GM12801 (cell line): ENCODE data around the gene MICALL2.

Experiments used
- TF ChIP-seq, protein P1 (sequence below): IDR thresholded peaks from one replicate; pipeline ENCODE4 v1.5.1; 2011; ENCODE audit warnings: control low read depth; ENCODE audit not compliant: insufficient read length; ENCODE audit errors: extremely low read depth

MICALL2 gene

GRCh38 chr7:1433128-1433920 lies 25.9 kb downstream of the MICALL2 start:
- TF ChIP-seq, protein P1, sequence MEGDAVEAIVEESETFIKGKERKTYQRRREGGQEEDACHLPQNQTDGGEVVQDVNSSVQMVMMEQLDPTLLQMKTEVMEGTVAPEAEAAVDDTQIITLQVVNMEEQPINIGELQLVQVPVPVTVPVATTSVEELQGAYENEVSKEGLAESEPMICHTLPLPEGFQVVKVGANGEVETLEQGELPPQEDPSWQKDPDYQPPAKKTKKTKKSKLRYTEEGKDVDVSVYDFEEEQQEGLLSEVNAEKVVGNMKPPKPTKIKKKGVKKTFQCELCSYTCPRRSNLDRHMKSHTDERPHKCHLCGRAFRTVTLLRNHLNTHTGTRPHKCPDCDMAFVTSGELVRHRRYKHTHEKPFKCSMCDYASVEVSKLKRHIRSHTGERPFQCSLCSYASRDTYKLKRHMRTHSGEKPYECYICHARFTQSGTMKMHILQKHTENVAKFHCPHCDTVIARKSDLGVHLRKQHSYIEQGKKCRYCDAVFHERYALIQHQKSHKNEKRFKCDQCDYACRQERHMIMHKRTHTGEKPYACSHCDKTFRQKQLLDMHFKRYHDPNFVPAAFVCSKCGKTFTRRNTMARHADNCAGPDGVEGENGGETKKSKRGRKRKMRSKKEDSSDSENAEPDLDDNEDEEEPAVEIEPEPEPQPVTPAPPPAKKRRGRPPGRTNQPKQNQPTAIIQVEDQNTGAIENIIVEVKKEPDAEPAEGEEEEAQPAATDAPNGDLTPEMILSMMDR = no peak

DNA sequence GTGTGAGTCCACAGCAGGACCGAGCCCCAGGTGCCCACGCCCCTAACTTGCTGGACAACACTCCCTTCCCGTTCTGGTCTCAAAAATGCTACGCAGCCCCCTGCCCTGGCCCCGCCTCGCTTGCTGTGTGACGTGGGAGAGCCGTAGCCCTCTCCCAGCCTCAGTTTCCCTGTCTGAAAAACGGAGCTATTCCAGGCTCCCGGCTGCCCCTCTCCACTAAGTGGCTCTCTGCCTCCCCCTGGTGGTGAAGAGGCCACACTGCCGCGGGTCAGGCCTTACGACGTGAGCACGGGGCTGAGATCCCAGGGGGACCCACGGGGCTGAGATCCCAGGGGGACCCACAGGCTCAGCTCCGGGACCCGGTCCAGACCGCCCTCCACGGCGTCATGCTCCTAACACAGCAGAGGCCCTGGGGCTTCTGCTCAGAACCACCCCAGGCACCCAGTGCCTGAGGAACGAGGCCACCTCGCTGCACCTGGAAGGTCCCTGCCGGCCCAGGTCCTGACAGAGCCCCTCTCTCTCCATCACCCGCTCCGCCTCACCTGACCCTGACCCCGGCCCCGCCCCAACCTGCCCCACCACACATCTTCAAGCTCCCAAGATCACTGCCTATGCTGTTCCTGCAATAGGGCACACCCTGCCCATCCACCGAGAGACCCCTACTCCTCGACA lies 26.7 kb downstream of the MICALL2 start:
- TF ChIP-seq, protein P1 = peak; percentile 15

GRCh38 chr7:1431634-1432380 lies 27.5 kb downstream of the MICALL2 start:
- TF ChIP-seq, protein P1 = no peak

GRCh38 chr7:1431226-1431625 lies 28.0 kb downstream of the MICALL2 start:
- TF ChIP-seq, protein P1 = no peak

GRCh38 chr7:1430056-1430845 lies 29.0 kb downstream of the MICALL2 start:
- TF ChIP-seq, protein P1 = no peak

DNA sequence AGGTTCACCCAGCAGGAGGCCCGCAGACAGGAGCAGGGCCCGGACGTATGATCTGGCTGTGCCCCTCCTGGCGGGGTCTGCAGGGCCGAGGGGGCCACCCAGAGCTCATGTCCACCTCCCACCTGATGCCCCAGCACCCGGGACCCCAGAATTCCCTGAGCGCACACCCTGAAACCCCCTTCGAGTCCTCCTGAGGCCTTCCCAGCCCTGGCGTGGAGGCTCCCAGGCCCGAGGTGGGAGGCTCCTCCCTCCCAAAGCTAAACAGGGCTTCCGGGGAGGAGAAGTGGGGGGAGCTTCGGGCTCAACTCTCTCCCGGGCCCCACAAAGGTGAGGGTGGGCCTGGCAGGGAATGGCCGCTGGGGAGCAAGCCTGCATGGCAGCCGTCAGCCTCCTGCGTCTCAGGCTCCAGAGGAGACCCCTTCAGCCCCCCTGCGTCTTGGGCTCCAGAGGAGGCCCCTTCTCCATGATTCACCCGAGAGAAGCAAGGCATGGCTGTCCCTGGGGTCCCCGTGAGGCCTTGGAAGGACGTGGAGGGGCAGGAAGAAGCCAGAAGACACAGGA lies 30.2 kb downstream of the MICALL2 start:
- TF ChIP-seq, protein P1 = no peak
